ENCODE measurements around the gene NFIB. TPM values are rescaled to one million over a fixed set of nuclear protein-coding genes. Genes with fewer than 3 reads are reported as not detected.

The NFIB gene
- total RNA-seq, 1 experiment from 2014 or later: 14.3 TPM

DNA sequence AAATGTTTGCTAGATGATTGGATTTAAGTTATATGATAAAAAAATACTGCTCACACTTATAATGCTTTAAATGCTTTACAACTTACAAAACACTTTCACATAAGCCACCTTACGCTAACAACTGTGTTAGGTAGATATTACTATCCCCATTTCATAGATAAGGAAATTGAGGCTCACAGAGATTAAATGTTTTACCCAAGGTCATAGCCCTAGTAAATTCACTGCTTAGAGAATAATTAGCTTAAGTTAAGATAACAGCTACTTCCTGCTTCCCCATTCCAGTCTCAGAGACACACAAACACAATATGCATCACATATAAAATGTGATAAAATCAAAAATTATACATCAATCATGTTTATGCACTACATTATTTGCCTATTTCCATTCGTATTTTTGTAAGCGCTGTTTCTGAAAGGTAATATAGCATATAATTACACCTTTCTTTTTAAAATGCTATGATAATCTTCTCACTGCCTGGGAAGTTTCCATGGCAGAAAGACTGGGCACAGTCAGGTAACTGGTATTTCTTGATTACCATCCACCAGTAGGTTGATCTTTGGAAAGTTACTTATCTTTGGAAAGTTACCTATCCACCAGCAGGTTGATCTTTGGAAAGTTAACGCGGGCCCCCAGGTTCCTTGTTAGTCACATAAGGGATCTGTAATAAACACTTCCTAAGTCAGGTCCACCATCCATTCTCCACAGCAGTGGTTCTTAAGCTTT, 101.1 kb downstream of the NFIB start:
- H2BK12ac ChIP-seq (ENCODE audit: insufficient read length, low read depth, low read length): no peak overlapping the region
- H3K4ac ChIP-seq (ENCODE audit: low read depth, low read length): no peak overlapping the region
- H3K79me2 ChIP-seq (ENCODE audit: insufficient read depth, low read length): no peaks in the 10 kb centered on the region
- no peak for DNase-seq
- H3K4me2 ChIP-seq (ENCODE audit: insufficient read depth, insufficient read length, low read length): no peak overlapping the region
- Mint-ChIP-seq H3K9me3 (no peaks in the 10 kb centered on the region), H3K4me1 (peaks cover 17 to 19% of the 10 kb centered on the region in 2 experiments), H3K27ac (no peak overlapping the region), H3K27me3 (ENCODE audit: low read depth) (no peaks in the 10 kb centered on the region), H3K36me3 (ENCODE audit: insufficient read depth in 1 of 3, low read depth in 3 of 3) (no peaks in the 10 kb centered on the region), H3K4me3 (no peak overlapping the region)
- H2BK15ac ChIP-seq (ENCODE audit: low read depth, low read length): no peak overlapping the region
- H4K20me1 ChIP-seq (ENCODE audit: control insufficient read depth, insufficient read depth, insufficient read length): no peaks in the 10 kb centered on the region
- no peaks in the 10 kb centered on the region for H3K9me3 ChIP-seq (ENCODE audit: control insufficient read depth, low read depth, low read length)
- H3K18ac ChIP-seq (ENCODE audit: insufficient read length, low read depth, low read length): no peak overlapping the region
- H2BK20ac ChIP-seq (ENCODE audit: low read depth, low read length, poor library complexity, severe bottlenecking): no peak overlapping the region
- H3K23me2 ChIP-seq (ENCODE audit: insufficient read length, low read depth, low read length, poor library complexity, severe bottlenecking): no peaks in the 10 kb centered on the region
- no peak overlapping the region for H4K91ac ChIP-seq (ENCODE audit: insufficient read length, low read depth, low read length)
- H3K9ac ChIP-seq (ENCODE audit: extremely low read depth, insufficient read length, low read length): no peak overlapping the region
- H3T11ph ChIP-seq (ENCODE audit: low read length): no peak overlapping the region
- no peak overlapping the region for H4K5ac ChIP-seq (ENCODE audit: insufficient read length, low read depth, low read length)
- H3K56ac ChIP-seq (ENCODE audit: insufficient read length, low read depth, low read length): no peak overlapping the region
- no CpG with 5 or more reads among the region's 5 CpGs for WGBS (ENCODE audit: extremely low coverage, insufficient read length, low lambda C conversion rate)
- no peak overlapping the region for H3K27ac ChIP-seq (ENCODE audit: insufficient read length, low read depth, low read length)
- no peak overlapping the region for H2AFZ ChIP-seq (ENCODE audit: low read length)
- H2BK5ac ChIP-seq (ENCODE audit: insufficient read length, low read length): no peak overlapping the region
- H3K27me3 ChIP-seq (ENCODE audit: insufficient read depth, low read length): no peaks in the 10 kb centered on the region
- H3K79me1 ChIP-seq (ENCODE audit: insufficient read depth, low read depth, low read length, poor library complexity, severe bottlenecking): no peaks in the 10 kb centered on the region
- H3K4me1 ChIP-seq (ENCODE audit: insufficient read depth, low read length): no peaks in the 10 kb centered on the region; the same call in 1 of the 2 replicates
- no peak overlapping the region for H4K8ac ChIP-seq (replicated peaks; ENCODE audit: insufficient read length, low read depth, low read length)
- H3K23ac ChIP-seq (ENCODE audit: insufficient read length, low read depth, low read length): no peak overlapping the region
- no peak overlapping the region for H2BK120ac ChIP-seq (ENCODE audit: low read depth, low read length, poor library complexity, severe bottlenecking)
- no peak overlapping the region for H3K14ac ChIP-seq (ENCODE audit: insufficient read depth, low read length)
- TF ChIP-seq, protein P1, sequence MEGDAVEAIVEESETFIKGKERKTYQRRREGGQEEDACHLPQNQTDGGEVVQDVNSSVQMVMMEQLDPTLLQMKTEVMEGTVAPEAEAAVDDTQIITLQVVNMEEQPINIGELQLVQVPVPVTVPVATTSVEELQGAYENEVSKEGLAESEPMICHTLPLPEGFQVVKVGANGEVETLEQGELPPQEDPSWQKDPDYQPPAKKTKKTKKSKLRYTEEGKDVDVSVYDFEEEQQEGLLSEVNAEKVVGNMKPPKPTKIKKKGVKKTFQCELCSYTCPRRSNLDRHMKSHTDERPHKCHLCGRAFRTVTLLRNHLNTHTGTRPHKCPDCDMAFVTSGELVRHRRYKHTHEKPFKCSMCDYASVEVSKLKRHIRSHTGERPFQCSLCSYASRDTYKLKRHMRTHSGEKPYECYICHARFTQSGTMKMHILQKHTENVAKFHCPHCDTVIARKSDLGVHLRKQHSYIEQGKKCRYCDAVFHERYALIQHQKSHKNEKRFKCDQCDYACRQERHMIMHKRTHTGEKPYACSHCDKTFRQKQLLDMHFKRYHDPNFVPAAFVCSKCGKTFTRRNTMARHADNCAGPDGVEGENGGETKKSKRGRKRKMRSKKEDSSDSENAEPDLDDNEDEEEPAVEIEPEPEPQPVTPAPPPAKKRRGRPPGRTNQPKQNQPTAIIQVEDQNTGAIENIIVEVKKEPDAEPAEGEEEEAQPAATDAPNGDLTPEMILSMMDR (conservative IDR thresholded peaks at IDR 0.05): no peak
- no peak overlapping the region for H2AK5ac ChIP-seq (ENCODE audit: insufficient read length, low read length)

All from H9 (cell line).